D341Med (cell line): Measurements from ENCODE around the gene SOX4.
"Not testable (repeated sequence)": the region's sequence is repeated elsewhere in the genome, so short reads cannot be mapped to it uniquely, and the experiment has no call there.

Experiments used
- DNase-seq: peaks from one replicate; pipeline ENCODE4 v3.0.0; 2012; ENCODE audit warnings: low spot score

SOX4 gene

DNA sequence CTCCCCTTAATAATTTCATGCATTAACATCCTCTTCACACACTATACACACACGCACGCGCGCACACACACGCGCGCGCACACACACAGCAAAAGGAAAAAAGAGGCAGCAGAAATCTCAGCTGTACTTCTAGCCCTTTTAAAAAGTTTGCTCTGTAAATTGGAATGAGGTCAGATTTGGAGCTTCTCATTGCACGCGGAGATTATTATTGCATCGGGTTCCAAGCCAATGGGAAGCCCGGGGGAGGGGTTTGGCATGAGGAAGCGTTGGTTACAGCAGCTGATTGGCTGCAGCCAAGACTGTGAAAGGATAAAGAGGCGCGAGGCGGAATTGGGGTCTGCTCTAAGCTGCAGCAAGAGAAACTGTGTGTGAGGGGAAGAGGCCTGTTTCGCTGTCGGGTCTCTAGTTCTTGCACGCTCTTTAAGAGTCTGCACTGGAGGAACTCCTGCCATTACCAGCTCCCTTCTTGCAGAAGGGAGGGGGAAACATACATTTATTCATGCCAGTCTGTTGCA is at the start of gene SOX4:
SOX4 (plus strand) TSS at position 340 of the 515 bp plus-strand sequence. CDS start 784 bp downstream, outside the sequence.
- DNase-seq: peak; percentile 88

- not testable (repeated sequence) for DNase-seq
These were observed 41.3 kb upstream of the SOX4 start for GRCh38 chr6:21552286-21552685.

GRCh38 chr6:21554286-21554685 is 39.3 kb upstream of the SOX4 start:
- no peak for DNase-seq

GRCh38 chr6:21555197-21555596 is 38.4 kb upstream of the SOX4 start:
- DNase-seq: no peak

GRCh38 chr6:21556511-21556910 is 37.0 kb upstream of the SOX4 start:
- DNase-seq: no peak

- DNase-seq: no peak
These were observed 36.4 kb upstream of the SOX4 start for GRCh38 chr6:21556968-21557721.

- no peak for DNase-seq
These were observed 34.3 kb upstream of the SOX4 start for GRCh38 chr6:21559238-21559637.

GRCh38 chr6:21560249-21560648 is 33.3 kb upstream of the SOX4 start:
- DNase-seq: no peak

GRCh38 chr6:21565431-21565830 is 28.1 kb upstream of the SOX4 start:
- DNase-seq: no peak

DNA sequence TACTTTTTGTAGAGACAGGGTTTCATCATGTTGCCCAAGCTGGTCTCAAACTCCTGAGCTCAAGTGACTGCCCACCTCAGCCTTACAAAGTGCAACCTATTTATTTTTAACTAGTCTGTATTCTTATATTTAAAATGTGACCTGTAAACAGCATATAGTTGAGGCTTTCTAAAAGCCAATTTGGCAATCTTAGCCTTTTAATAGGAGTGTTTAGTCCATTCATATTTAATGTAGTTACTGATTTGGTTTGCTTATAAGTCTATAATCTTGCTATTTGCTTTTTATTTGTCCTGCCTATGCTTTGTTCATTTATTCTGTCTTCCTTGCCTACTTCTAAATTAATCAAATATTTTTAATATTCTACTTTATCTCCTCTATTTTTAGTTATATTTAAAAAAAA is 15.0 kb upstream of the SOX4 start:
- DNase-seq: no peak

GRCh38 chr6:21582651-21583050 is 10.9 kb upstream of the SOX4 start:
- DNase-seq: no peak

DNA sequence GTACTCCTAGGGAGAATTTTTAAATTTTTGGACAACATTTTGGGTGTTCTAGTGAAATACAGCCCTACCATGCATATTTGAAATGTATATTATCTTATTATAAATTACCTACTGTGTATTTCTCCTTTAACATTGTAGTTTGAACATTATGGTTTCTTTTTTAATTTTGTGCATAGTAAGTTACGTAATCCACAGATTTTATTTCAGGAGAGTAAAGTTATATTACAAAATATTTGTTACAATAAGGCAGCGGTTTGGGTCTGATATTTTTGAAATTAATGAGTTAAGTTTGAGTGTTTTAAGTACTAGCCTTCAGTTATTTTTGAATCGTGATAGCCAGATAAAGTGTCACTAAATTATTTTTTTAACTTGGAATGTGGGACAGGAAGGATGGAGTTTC is 7.3 kb upstream of the SOX4 start:
- DNase-seq: no peak

GRCh38 chr6:21586740-21587178 is 6.8 kb upstream of the SOX4 start:
- no peak for DNase-seq

- DNase-seq: peak; percentile 86
These were observed 6.2 kb upstream of the SOX4 start for GRCh38 chr6:21587179-21587960.

DNA sequence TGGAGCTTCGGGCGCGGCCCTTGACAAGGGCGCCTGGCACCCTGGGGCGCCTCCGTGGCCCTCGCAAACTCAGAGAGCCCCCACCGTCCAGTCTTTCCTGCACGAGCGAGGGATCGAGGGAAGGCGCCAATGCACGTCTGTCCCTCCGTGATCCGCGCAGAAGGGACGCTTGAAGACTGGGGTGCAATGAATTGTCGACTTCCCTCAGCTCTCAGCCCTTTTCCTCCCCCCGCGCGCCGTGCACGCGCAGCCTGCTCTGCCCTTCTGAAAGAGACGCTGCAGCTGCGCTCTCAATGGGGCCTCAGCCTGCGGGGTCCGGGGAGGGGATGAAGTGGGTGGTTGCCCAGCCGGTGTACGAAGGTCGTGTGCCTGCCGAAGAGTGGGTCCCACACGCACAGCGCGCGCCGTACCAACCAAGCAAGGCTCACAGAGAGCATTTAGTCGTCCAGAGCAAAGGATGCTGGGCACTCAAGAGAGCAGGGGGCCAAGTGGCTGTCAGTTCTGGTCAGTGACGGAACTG is 5.5 kb upstream of the SOX4 start:
- DNase-seq: peak; percentile 67

DNA sequence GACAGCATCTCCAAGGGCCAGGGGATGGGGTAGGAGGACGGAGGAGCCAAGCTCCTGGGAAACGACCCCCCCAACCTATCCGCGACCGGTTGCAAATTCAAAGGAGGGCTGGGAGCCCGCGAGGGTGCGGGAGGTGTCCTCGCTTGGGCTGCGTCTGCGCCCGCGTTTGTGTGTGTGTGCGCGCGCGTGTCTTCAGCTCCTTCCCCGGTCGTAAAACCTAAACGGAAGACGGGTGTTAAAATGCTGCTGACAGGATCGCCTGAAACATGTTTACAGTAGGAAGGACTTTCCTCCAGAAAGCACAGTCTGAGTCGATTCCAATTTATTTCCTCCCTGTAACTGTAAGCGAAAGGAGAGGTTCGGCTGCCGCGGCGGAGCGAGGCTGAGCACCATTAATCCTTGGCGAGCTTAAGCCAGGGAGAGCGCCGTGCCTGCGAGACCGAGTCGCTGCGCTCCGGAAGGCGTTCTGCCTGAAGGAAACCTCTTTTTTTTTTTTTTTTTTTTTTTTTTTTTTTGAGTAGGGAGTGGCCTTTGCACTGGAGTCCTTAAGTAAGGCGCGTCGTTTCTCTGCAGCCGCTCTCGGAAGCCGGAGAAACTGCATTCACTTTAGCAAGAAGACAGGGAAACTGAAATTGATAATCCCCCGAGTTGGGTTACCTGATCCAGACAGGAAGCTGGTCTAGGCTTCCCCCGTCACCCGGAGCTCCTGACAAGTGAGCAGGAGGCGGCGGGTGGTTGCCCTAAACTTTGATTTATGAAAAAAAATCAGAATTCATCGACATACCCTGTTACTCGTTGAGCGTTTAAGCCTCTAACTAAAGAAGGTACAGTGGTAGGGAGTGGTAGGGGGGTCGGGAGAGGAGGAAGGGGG is 4.8 kb upstream of the SOX4 start:
- peak; percentile 74 for DNase-seq

DNA sequence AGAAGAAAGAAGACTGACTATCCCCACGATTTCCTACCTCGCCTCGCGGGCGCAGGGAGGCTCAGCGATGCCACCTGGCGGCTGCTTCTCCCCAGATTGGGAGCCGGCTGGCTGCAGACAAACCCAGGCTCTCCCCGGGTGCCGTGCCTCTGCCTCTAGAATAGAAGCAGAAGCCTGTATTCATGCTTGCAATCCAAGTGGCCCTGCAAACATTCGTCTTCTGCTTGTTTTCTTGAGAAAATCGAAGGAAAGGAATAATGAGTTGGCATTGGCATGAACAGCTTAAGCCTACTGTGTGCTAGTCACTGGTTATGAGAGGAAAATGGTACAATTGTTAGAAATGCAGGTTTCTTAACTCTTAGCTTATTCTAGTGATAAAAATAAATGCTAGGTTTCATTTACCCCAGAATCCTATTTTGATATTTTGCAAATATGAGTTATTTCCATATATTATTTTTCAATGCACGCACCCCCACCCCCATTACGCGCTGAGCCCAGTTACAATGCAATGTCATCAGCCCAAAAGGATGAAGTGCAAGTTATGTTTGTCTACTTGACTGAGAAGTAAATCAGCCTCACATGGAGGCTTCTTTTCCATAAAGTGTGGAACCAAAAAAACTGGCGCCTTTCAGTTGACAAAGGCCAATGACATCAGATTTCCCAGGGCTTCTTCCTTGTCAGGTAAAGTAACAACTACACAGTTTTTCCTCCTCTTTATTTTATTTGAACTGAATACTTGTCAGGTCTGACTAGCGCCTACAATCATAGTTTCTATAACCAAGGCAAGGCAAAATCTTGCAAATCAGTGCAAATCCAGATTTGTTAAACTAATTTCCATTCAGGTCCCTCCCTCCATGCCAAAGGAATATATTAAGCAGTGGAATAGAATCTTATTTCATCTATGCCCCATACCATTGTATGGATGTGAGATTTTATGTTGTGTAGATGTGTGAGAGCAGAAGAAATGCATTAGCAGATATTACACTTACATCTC is 3.9 kb upstream of the SOX4 start:
- DNase-seq: peak; percentile 84

GRCh38 chr6:21590346-21590745 is 3.2 kb upstream of the SOX4 start:
- DNase-seq: no peak

- no peak for DNase-seq
These were observed 2.1 kb upstream of the SOX4 start for GRCh38 chr6:21591446-21591845.

DNA sequence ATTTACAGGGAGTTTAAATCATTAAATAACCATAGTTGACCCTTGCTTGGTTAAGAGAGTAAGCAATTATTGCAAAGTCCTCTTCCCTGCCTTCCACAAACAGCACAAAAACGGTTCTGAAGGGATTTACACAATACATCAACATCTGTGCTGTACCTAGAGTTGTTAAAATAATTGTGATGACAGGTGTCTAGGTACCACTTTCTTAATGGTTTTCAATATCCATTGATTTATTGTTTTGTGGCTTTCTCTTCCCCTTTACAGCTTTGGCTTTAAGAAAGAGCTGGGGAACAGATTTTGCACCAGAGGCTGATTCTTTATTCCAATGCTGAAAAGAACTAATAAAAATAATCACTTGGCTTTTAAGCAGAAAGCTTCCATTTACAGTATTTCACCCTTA is 598 bp upstream of the SOX4 start:
- DNase-seq: no peak
